PC-9 (cell line): ENCODE data around the gene RGS7. TPM values are rescaled to one million over a fixed set of nuclear protein-coding genes. Genes with fewer than 3 reads are reported as not detected.
"Not testable (repeated sequence)": the region's sequence is repeated elsewhere in the genome, so short reads cannot be mapped to it uniquely, and the experiment has no call there.

Experiments used
- BruUV-seq: library from RNA; stranded (reverse); fragments of 400-500 nt; replicated peaks from 2 replicates; lab custom pipeline; 2021; lab: Mats Ljungman, UMichigan
- CTCF ChIA-PET: fragments of 300-600 bp; sonication (Branson Sonifier 250); formaldehyde crosslinking; loops from one replicate; lab custom pipeline; 2022; ENCODE audit warnings: antibody characterized with exemption; lab: Charles Lee
- POLR2A ChIA-PET: fragments of 300-600 bp; sonication (Branson Sonifier 250); formaldehyde crosslinking; loops from one replicate; lab custom pipeline; 2022; ENCODE audit warnings: antibody characterized with exemption; ENCODE audit not compliant: unreplicated experiment; lab: Charles Lee
- DNase-seq, 2 experiments: peaks; one replicate each; pipeline versions ENCODE4 v3.0.0 to v3.0.0-alpha.2; 2015 to 2022; ENCODE audit warnings: mixed read lengths in 1 of 2
- H2AFZ ChIP-seq: fragments of 200-600 bp; sonication (generic); 2 replicates; pipeline ENCODE4 v1.8.1; 2017; ENCODE audit warnings: antibody characterized with exemption
- H3F3A ChIP-seq: fragments of 200-600 bp; sonication (generic); 2 replicates; pipeline ENCODE4 v1.8.1; 2017; ENCODE audit warnings: antibody characterized with exemption, mild to moderate bottlenecking, low read depth; ENCODE audit not compliant: insufficient read depth
- H3K27ac ChIP-seq: fragments of 200-600 bp; sonication (generic); 2 replicates; pipeline ENCODE4 v1.6.1; 2016; ENCODE audit warnings: mixed run types
- H3K27me3 ChIP-seq: fragments of 200-600 bp; sonication (generic); 2 replicates; pipeline ENCODE4 v1.6.1; 2016; ENCODE audit warnings: low read depth, mixed run types; ENCODE audit not compliant: insufficient read depth
- H3K36me3 ChIP-seq: fragments of 200-600 bp; sonication (generic); 2 replicates; pipeline ENCODE4 v1.6.1; 2016; ENCODE audit warnings: low read depth, mixed run types
- H3K4me1 ChIP-seq: fragments of 200-600 bp; sonication (generic); replicated peaks from 2 replicates; pipeline ENCODE4 v1.6.1; 2016; ENCODE audit warnings: mixed run types; ENCODE audit not compliant: insufficient read depth
- H3K4me2 ChIP-seq: fragments of 200-600 bp; sonication (generic); 2 replicates; pipeline ENCODE4 v1.6.1; 2017; ENCODE audit warnings: mixed run types
- H3K4me3 ChIP-seq: fragments of 200-600 bp; sonication (generic); 2 replicates; pipeline ENCODE4 v1.6.1; 2016; ENCODE audit warnings: mixed run types
- H3K79me2 ChIP-seq: fragments of 200-600 bp; sonication (generic); 2 replicates; pipeline ENCODE4 v1.6.1; 2017; ENCODE audit warnings: low read depth, mixed run types
- H3K9me2 ChIP-seq: fragments of 200-600 bp; sonication (generic); 2 replicates; pipeline ENCODE4 v1.8.1; 2017; ENCODE audit warnings: mild to moderate bottlenecking; ENCODE audit not compliant: insufficient read depth
- H3K9me3 ChIP-seq: fragments of 200-600 bp; sonication (generic); 2 replicates; pipeline ENCODE4 v1.8.1; 2016; ENCODE audit warnings: low read depth; ENCODE audit not compliant: insufficient read depth
- H4K20me1 ChIP-seq: fragments of 200-600 bp; sonication (generic); 2 replicates; pipeline ENCODE4 v1.8.1; 2017; ENCODE audit not compliant: insufficient read depth
- EZH2 ChIP-seq: fragments of 200-600 bp; sonication (generic); IDR thresholded peaks from 2 replicates; pipeline ENCODE4 v1.8.0; 2017; ENCODE audit warnings: antibody characterized with exemption, low read depth
- intact Hi-C: fragments of 100-400 bp; cut with micrococcal nuclease; formaldehyde crosslinking; loops from one replicate; pipeline ENCODE4 v1.10.0; 2022; ENCODE audit not compliant: unreplicated experiment
- total RNA-seq: library from RNA; stranded (reverse); gene quantifications from 2 replicates; pipeline ENCODE4 v1.2.3, GENCODE V29; 2021
- TF ChIP-seq, protein P1 (sequence below): fragments of 200-600 bp; sonication (generic); conservative IDR thresholded peaks from 2 replicates; pipeline ENCODE4 v1.6.1; 2017; ENCODE audit warnings: mixed run types, antibody characterized with exemption, mild to moderate bottlenecking, moderate library complexity

The RGS7 gene
- total RNA-seq, 1 experiment from 2014 or later = 5.8 TPM

DNA sequence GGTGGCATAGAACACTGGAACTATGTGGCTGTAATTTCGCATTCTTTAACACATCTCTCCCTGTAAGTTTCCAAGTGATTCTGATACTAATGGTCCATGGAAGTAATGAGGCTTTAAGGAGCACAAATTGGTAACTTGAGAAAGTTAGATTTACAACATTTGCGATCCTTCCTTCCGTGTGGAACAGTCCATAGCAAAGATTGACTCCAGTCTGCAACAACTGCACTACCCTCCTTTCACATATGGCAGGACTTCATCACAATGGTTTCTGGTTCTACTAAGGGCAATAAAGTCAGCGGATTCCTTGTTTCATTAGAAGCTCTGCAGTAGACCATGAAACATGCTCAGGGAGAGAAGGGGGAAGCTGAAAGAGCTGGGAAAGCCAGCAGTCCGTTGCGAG is 261.2 kb downstream of the RGS7 start:
- no peaks in the 10 kb centered on the region for H3K79me2 ChIP-seq
- H3K4me3 ChIP-seq = no peak overlapping the region
- H3K27ac ChIP-seq = no peak overlapping the region
- no peaks in the 10 kb centered on the region for H3K4me1 ChIP-seq
- POLR2A ChIA-PET = no interaction called here
- CTCF ChIA-PET = no interaction called here
- no peaks in the 10 kb centered on the region for H3K9me3 ChIP-seq
- TF ChIP-seq, protein P1, sequence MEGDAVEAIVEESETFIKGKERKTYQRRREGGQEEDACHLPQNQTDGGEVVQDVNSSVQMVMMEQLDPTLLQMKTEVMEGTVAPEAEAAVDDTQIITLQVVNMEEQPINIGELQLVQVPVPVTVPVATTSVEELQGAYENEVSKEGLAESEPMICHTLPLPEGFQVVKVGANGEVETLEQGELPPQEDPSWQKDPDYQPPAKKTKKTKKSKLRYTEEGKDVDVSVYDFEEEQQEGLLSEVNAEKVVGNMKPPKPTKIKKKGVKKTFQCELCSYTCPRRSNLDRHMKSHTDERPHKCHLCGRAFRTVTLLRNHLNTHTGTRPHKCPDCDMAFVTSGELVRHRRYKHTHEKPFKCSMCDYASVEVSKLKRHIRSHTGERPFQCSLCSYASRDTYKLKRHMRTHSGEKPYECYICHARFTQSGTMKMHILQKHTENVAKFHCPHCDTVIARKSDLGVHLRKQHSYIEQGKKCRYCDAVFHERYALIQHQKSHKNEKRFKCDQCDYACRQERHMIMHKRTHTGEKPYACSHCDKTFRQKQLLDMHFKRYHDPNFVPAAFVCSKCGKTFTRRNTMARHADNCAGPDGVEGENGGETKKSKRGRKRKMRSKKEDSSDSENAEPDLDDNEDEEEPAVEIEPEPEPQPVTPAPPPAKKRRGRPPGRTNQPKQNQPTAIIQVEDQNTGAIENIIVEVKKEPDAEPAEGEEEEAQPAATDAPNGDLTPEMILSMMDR = no peak
- TF ChIP-seq EZH2 = no peak
- no peaks in the 10 kb centered on the region for H4K20me1 ChIP-seq
- H3F3A ChIP-seq = no peaks in the 10 kb centered on the region
- intact Hi-C loops = no loop called here
- H3K4me2 ChIP-seq = no peak overlapping the region
- no peak overlapping the region for H2AFZ ChIP-seq
- no peaks in the 10 kb centered on the region for H3K9me2 ChIP-seq
- BruUV-seq = no TSS peak
- H3K27me3 ChIP-seq = peaks cover 28% of the 10 kb centered on the region
- no peaks in the 10 kb centered on the region for H3K36me3 ChIP-seq
- DNase-seq = no peak

DNA sequence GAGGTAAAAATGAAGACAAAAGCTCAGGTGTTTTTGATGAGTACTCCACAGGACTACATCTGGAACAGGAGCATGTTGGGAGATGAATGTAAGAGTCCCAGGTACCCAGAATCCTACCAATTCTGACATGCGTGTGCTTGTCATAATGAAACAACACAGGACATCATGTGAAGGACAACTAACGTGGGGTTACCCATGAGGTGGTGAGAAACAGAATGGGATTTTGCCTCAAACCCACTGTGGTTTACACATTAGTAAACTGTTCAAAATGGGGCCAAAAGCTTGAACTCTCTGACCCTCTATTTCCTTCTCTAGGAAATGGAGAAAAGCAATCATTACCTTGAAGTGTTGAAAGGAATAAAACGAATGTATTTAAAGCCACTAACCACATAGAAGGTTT is 266.2 kb downstream of the RGS7 start:
- DNase-seq = no peak
- ChIA-PET POLR2A (interaction anchor here (0.6 kb wide), 1 partner anchor 293 kb away, joined by 4 read pairs; no protein-coding TSS in a partner anchor), CTCF (no interaction called here)
- Histone ChIP-seq H3F3A (no peaks in the 10 kb centered on the region), H3K9me3 (no peaks in the 10 kb centered on the region), H2AFZ (no peak overlapping the region), H3K9me2 (no peaks in the 10 kb centered on the region), H3K4me1 (no peaks in the 10 kb centered on the region), H3K27ac (no peak overlapping the region), H4K20me1 (no peaks in the 10 kb centered on the region), H3K27me3 (peaks cover 7% of the 10 kb centered on the region; the same call in 1 of the 2 replicates), H3K36me3 (no peaks in the 10 kb centered on the region), H3K4me2 (no peak overlapping the region), H3K4me3 (no peak overlapping the region), H3K79me2 (no peaks in the 10 kb centered on the region)
- TF ChIP-seq, protein P1 = no peak
- no peak for TF ChIP-seq EZH2
- BruUV-seq = no TSS peak
- intact Hi-C loops = no loop called here

DNA sequence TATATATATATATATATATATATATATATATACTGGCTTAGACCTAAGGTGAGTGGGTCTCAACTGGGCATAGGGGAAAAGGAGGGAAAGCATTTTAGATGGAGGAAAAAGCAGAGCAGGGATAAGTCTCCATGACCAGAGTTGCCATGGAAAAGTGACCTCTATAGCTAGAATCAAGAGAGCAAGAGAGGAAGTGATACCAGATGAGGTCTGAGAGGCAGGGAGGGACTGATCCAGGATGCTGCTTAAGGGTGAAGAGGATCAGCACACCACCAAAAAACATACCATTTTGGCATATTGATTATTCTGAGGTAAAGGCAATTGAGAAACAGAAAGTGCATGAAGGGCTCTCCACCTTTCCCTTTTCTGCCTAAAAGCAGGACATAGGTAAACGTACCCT is 267.9 kb downstream of the RGS7 start:
- H3K4me3 ChIP-seq, H3K79me2 ChIP-seq, intact Hi-C loops, H3K36me3 ChIP-seq, H3K9me2 ChIP-seq, DNase-seq, H3K9me3 ChIP-seq, H3F3A ChIP-seq, H3K27ac ChIP-seq, H3K4me2 ChIP-seq, POLR2A ChIA-PET, H3K4me1 ChIP-seq, H4K20me1 ChIP-seq, CTCF ChIA-PET, BruUV-seq, H2AFZ ChIP-seq: not testable (repeated sequence)
- H3K27me3 ChIP-seq = peaks cover 13% of the 10 kb centered on the region; the same call in 1 of the 2 replicates

DNA sequence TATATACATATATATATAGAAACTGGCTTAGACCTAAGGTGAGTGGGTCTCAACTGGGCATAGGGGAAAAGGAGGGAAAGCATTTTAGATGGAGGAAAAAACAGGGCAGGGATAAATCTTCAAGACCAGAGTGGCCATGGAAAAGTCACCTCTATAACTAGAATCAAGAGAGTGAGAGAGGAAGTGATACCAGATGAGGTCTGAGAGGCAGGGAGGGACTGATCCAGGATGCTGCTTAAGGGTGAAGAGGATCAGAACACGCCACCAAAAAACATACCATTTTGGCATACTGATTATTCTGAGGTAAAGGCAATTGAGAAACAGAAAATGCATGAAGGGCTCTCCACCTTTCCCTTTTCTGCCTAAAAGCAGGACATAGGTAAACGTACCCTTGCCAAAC is 268.9 kb downstream of the RGS7 start:
- H3K4me3 ChIP-seq, DNase-seq, H3K27ac ChIP-seq, H3K4me1 ChIP-seq, POLR2A ChIA-PET, H3K9me3 ChIP-seq, H3K79me2 ChIP-seq, H3K4me2 ChIP-seq, intact Hi-C loops, H3K36me3 ChIP-seq, BruUV-seq, H4K20me1 ChIP-seq, CTCF ChIA-PET, H2AFZ ChIP-seq, H3K9me2 ChIP-seq, H3F3A ChIP-seq: not testable (repeated sequence)
- H3K27me3 ChIP-seq = peaks cover 13% of the 10 kb centered on the region; the same call in 1 of the 2 replicates
